CD4-positive, CD25-positive, alpha-beta regulatory T cell (primary cell): ENCODE results near the gene HINFP. TPM values are rescaled to one million over a fixed set of nuclear protein-coding genes. Genes with fewer than 3 reads are reported as not detected.

ENCODE experiments used
- ATAC-seq, 2 donors: fragments of 150-1000 bp; cut with Tn5 transposase; one replicate each; pipeline ENCODE4 v1.10.0; 2021; ENCODE audit warnings: low read depth in 2 of 2, moderate number of reproducible peaks in 2 of 2, moderate library complexity in 1 of 2
- DNase-seq, 3 donors: peaks; one replicate each; pipeline versions ENCODE4 v3.0.0 to v3.0.0-alpha.2; 2012 to 2022; ENCODE audit warnings: mixed read lengths in 1 of 3
- H3K27ac ChIP-seq: one replicate; pipeline ENCODE4 v1.7.0; 2013; ENCODE audit warnings: mild to moderate bottlenecking, low read length; ENCODE audit not compliant: insufficient read depth, poor library complexity, severe bottlenecking
- H3K27me3 ChIP-seq: one replicate; pipeline ENCODE4 v1.7.0; 2013; ENCODE audit warnings: low read length; ENCODE audit not compliant: control insufficient read depth, insufficient read depth
- H3K36me3 ChIP-seq: one replicate; pipeline ENCODE4 v1.7.0; 2013; ENCODE audit warnings: mild to moderate bottlenecking, low read length, moderate library complexity; ENCODE audit not compliant: control insufficient read depth, insufficient read depth
- H3K4me1 ChIP-seq: 2 replicates; pipeline ENCODE4 v1.7.0; 2013; ENCODE audit warnings: mild to moderate bottlenecking, low read length; ENCODE audit not compliant: insufficient read depth, control insufficient read depth, poor library complexity, severe bottlenecking
- H3K4me3 ChIP-seq: one replicate; pipeline ENCODE4 v1.7.0; 2013; ENCODE audit warnings: low read depth, mild to moderate bottlenecking, low read length, moderate library complexity
- H3K9me3 ChIP-seq, 2 experiments: 1 replicate in 1 of 2; 2 replicates in 1 of 2; pipeline ENCODE4 v1.7.0; 2013; ENCODE audit warnings: low read length in 2 of 2, mild to moderate bottlenecking in 1 of 2, moderate library complexity in 1 of 2; ENCODE audit not compliant: control insufficient read depth in 2 of 2
- H3K27ac Mint-ChIP-seq, 3 donors: one replicate each; pipeline ENCODE4 v1.8.0; 2020 to 2022; ENCODE audit warnings: mild to moderate bottlenecking in 3 of 3, mixed read lengths in 3 of 3, moderate library complexity in 2 of 3
- H3K27me3 Mint-ChIP-seq: one replicate; pipeline ENCODE4 v1.8.0; 2022; ENCODE audit warnings: mild to moderate bottlenecking, mixed read lengths
- H3K36me3 Mint-ChIP-seq: one replicate; pipeline ENCODE4 v1.8.0; 2020; ENCODE audit warnings: mixed read lengths
- H3K4me1 Mint-ChIP-seq, 4 donors: one replicate each; pipeline ENCODE4 v1.8.0; 2020 to 2022; ENCODE audit warnings: mixed read lengths in 4 of 4, mild to moderate bottlenecking in 1 of 4
- H3K4me3 Mint-ChIP-seq, 4 donors: one replicate each; pipeline ENCODE4 v1.8.0; 2020 to 2022; ENCODE audit warnings: mild to moderate bottlenecking in 4 of 4, mixed read lengths in 4 of 4, moderate library complexity in 3 of 4
- H3K9me3 Mint-ChIP-seq, 7 donors: one replicate each; pipeline ENCODE4 v1.8.0; 2020 to 2022; ENCODE audit warnings: mixed read lengths in 7 of 7, mild to moderate bottlenecking in 3 of 7, moderate library complexity in 2 of 7
- polyA plus RNA-seq, 4 donors: library from polyadenylated mRNA; unstranded; fragments of 300-500 nt; fragmentation: Illumina TruSeq; gene quantifications; one replicate each; pipeline ENCODE4 v1.2.3, GENCODE V29; 2021
- total RNA-seq: library from RNA; stranded (reverse); gene quantifications from one replicate; pipeline ENCODE4 v1.2.3, GENCODE V29; 2022

HINFP gene
- total and polyA plus RNA-seq, 5 donors from 2014 or later: 10.0 to 24.4 (median 16.2) TPM

GRCh38 chr11:119108857-119109221 is 12.5 kb upstream of the HINFP start:
- no peaks in the 10 kb centered on the region for H3K27me3 ChIP-seq
- Mint-ChIP-seq H3K9me3 (no peaks in the 10 kb centered on the region), H3K36me3 (peaks cover 20% of the 10 kb centered on the region), H3K4me1 (peaks cover 13 to 54% (median 38%) of the 10 kb centered on the region in 4 donors), H3K27ac (peak overlapping the region; percentile 80 to 96 (median 85)), H3K4me3 (peak overlapping the region; percentile 93 to 98 (median 94)), H3K27me3 (no peaks in the 10 kb centered on the region)
- H3K9me3 ChIP-seq: no peaks in the 10 kb centered on the region
- ATAC-seq: no peak
- peak overlapping the region; percentile 75 for H3K27ac ChIP-seq
- H3K4me1 ChIP-seq: peaks cover 33% of the 10 kb centered on the region
- peaks cover 31% of the 10 kb centered on the region for H3K36me3 ChIP-seq
- DNase-seq: no peak
- peak overlapping the region; percentile 86 for H3K4me3 ChIP-seq

GRCh38 chr11:119109843-119110242 is 11.5 kb upstream of the HINFP start:
- peaks cover 9 to 46% (median 37%) of the 10 kb centered on the region in 4 donors for H3K4me1 Mint-ChIP-seq
- H3K27me3 Mint-ChIP-seq: no peaks in the 10 kb centered on the region
- H3K36me3 ChIP-seq: peaks cover 35% of the 10 kb centered on the region
- H3K4me1 ChIP-seq: peaks cover 38% of the 10 kb centered on the region
- no peak for DNase-seq
- H3K4me3 Mint-ChIP-seq: peak overlapping the region; percentile 93 to 98 (median 94)
- no peaks in the 10 kb centered on the region for H3K9me3 Mint-ChIP-seq
- no peak for ATAC-seq
- H3K27ac ChIP-seq: no peak overlapping the region
- no peaks in the 10 kb centered on the region for H3K27me3 ChIP-seq
- H3K9me3 ChIP-seq: no peaks in the 10 kb centered on the region
- H3K36me3 Mint-ChIP-seq: peaks cover 23% of the 10 kb centered on the region
- peak overlapping the region in 1 of 3 donors; percentile 67 for H3K27ac Mint-ChIP-seq
- peak overlapping the region; percentile 86 for H3K4me3 ChIP-seq

- Histone ChIP-seq H3K27ac (no peak overlapping the region), H3K36me3 (peaks cover 35% of the 10 kb centered on the region), H3K4me1 (peaks cover 42% of the 10 kb centered on the region), H3K27me3 (no peaks in the 10 kb centered on the region), H3K4me3 (no peak overlapping the region), H3K9me3 (no peaks in the 10 kb centered on the region)
- ATAC-seq (no peak), DNase-seq (no peak)
- Mint-ChIP-seq H3K36me3 (peaks cover 27% of the 10 kb centered on the region), H3K27me3 (no peaks in the 10 kb centered on the region), H3K4me1 (peaks cover 12 to 50% (median 40%) of the 10 kb centered on the region in 4 donors), H3K27ac (peak overlapping the region in 2 of 3 donors; percentile 41 to 42), H3K9me3 (no peaks in the 10 kb centered on the region), H3K4me3 (peak overlapping the region in 2 of 4 donors; percentile 4 to 98)
Observed at GRCh38 chr11:119110439-119110838, 10.9 kb upstream of the HINFP start.

GRCh38 chr11:119111361-119111925 is 9.9 kb upstream of the HINFP start:
- Histone ChIP-seq H3K27ac (no peak overlapping the region), H3K4me1 (peaks cover 45% of the 10 kb centered on the region), H3K36me3 (peaks cover 40% of the 10 kb centered on the region), H3K9me3 (no peaks in the 10 kb centered on the region), H3K4me3 (no peak overlapping the region), H3K27me3 (no peaks in the 10 kb centered on the region)
- H3K9me3 Mint-ChIP-seq: no peaks in the 10 kb centered on the region
- H3K4me1 Mint-ChIP-seq: peaks cover 14 to 51% (median 40%) of the 10 kb centered on the region in 4 donors
- H3K27me3 Mint-ChIP-seq: no peaks in the 10 kb centered on the region
- ATAC-seq: no peak
- H3K27ac Mint-ChIP-seq: peak overlapping the region in 1 of 3 donors; percentile 10
- peaks cover 32% of the 10 kb centered on the region for H3K36me3 Mint-ChIP-seq
- no peak for DNase-seq
- H3K4me3 Mint-ChIP-seq: peak overlapping the region in 1 of 4 donors; percentile 98

GRCh38 chr11:119112314-119113020 is 8.9 kb upstream of the HINFP start:
- H3K4me1 Mint-ChIP-seq: peaks cover 18 to 52% (median 38%) of the 10 kb centered on the region in 4 donors
- peak overlapping the region; percentile 5 to 33 (median 15) for H3K27ac Mint-ChIP-seq
- DNase-seq (no peak), ATAC-seq (no peak)
- Histone ChIP-seq H3K9me3 (no peaks in the 10 kb centered on the region), H3K27me3 (no peaks in the 10 kb centered on the region), H3K27ac (no peak overlapping the region), H3K4me1 (peaks cover 38% of the 10 kb centered on the region), H3K4me3 (no peak overlapping the region), H3K36me3 (peaks cover 49% of the 10 kb centered on the region)
- H3K36me3 Mint-ChIP-seq: peaks cover 39% of the 10 kb centered on the region
- H3K9me3 Mint-ChIP-seq: no peaks in the 10 kb centered on the region
- H3K4me3 Mint-ChIP-seq: peak overlapping the region in 1 of 4 donors; percentile 98
- H3K27me3 Mint-ChIP-seq: no peaks in the 10 kb centered on the region

GRCh38 chr11:119113716-119114115 is 7.7 kb upstream of the HINFP start:
- Histone ChIP-seq H3K4me3 (no peak overlapping the region), H3K9me3 (no peaks in the 10 kb centered on the region), H3K27me3 (no peaks in the 10 kb centered on the region), H3K36me3 (peaks cover 52% of the 10 kb centered on the region), H3K4me1 (peaks cover 29% of the 10 kb centered on the region), H3K27ac (no peak overlapping the region)
- no peak overlapping the region for H3K27ac Mint-ChIP-seq
- no peak for ATAC-seq
- no peak for DNase-seq
- H3K9me3 Mint-ChIP-seq: no peaks in the 10 kb centered on the region
- peak overlapping the region in 1 of 4 donors; percentile 47 for H3K4me3 Mint-ChIP-seq
- peaks cover 19 to 44% (median 32%) of the 10 kb centered on the region in 4 donors for H3K4me1 Mint-ChIP-seq
- no peaks in the 10 kb centered on the region for H3K27me3 Mint-ChIP-seq
- peaks cover 39% of the 10 kb centered on the region for H3K36me3 Mint-ChIP-seq

- H3K4me1 Mint-ChIP-seq: peaks cover 14 to 38% (median 25%) of the 10 kb centered on the region in 4 donors
- H3K9me3 Mint-ChIP-seq: no peaks in the 10 kb centered on the region
- peaks cover 39% of the 10 kb centered on the region for H3K36me3 Mint-ChIP-seq
- Histone ChIP-seq H3K27ac (no peak overlapping the region), H3K27me3 (no peaks in the 10 kb centered on the region), H3K9me3 (no peaks in the 10 kb centered on the region), H3K4me1 (peaks cover 23% of the 10 kb centered on the region), H3K4me3 (no peak overlapping the region), H3K36me3 (peaks cover 52% of the 10 kb centered on the region)
- DNase-seq (no peak), ATAC-seq (no peak)
- no peaks in the 10 kb centered on the region for H3K27me3 Mint-ChIP-seq
- H3K27ac Mint-ChIP-seq: no peak overlapping the region
- H3K4me3 Mint-ChIP-seq: peak overlapping the region in 1 of 4 donors; percentile 47
Observed at GRCh38 chr11:119114351-119114750, 7.0 kb upstream of the HINFP start.
